NCI-H1417 treated with DMSO at 0.1 percent for 48 hours (cell line): ENCODE measurements around the gene ITPKB.

Experiments used
- DNase-seq: peaks from one replicate; lab custom pipeline; 2025; lab: John Stamatoyannopoulos, UW

The ITPKB gene

GRCh38 chr1:226685196-226685820 is 53.8 kb downstream of the ITPKB start:
- DNase-seq, result no peak

- no peak for DNase-seq
Measured at GRCh38 chr1:226684026-226684425, 55.1 kb downstream of the ITPKB start.

- no peak for DNase-seq
Measured at GRCh38 chr1:226682871-226683814, 55.9 kb downstream of the ITPKB start.

GRCh38 chr1:226681652-226682493 is 57.2 kb downstream of the ITPKB start:
- DNase-seq, result no peak

- no peak for DNase-seq
Measured at GRCh38 chr1:226680653-226681052, 58.4 kb downstream of the ITPKB start.

- no peak for DNase-seq
Measured at GRCh38 chr1:226679853-226680516, 59.1 kb downstream of the ITPKB start.

DNA sequence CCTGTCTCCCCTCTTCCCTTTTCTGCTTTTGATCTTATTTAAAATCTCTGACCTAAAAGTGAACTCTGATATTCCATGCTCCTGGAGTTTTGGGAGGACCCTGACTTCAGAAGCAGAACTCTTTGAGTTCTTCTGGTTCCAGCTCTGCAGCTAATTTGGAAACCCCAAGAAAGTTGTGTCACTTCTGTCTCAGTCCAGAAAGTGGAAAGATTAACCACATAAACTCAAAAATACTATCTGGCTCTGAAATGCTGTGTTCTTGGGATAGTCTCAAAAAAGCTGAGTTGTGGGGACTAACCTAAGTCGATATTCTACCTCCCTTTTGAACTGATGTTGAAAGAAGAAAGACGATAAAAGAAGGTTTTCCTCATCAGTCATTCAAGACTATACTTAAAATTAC is 59.8 kb downstream of the ITPKB start:
- no peak for DNase-seq

- no peak for DNase-seq
Measured at GRCh38 chr1:226678701-226679100, 60.4 kb downstream of the ITPKB start.

- no peak for DNase-seq
Measured at GRCh38 chr1:226678251-226678650, 60.8 kb downstream of the ITPKB start.

- no peak for DNase-seq
Measured at GRCh38 chr1:226677027-226678020, 61.8 kb downstream of the ITPKB start.

- DNase-seq, result no peak
Measured at GRCh38 chr1:226676381-226676780, 62.7 kb downstream of the ITPKB start.

GRCh38 chr1:226675715-226676357 is 63.2 kb downstream of the ITPKB start:
- DNase-seq, result no peak

GRCh38 chr1:226674892-226675714 is 64.0 kb downstream of the ITPKB start:
- DNase-seq, result no peak

DNA sequence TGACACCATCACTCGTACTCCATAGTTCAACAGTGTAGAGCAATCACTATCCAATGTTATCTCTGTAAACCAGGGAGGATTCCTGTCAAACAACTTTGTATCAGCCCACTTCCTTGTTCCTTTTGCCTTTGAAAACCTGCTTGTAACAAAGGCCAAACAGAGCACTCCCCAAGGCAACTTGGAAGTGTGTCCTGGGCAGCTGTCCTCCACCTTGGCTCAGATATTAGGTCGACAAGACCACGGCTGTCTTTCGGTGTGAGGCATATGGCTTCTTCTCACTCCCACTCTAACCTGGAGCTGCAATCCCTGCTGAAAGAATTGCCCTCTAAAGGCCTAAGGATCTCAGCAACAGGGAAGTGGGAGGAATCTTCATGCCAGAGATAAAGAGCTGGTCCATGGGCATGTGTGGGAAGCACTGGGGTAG is 66.7 kb downstream of the ITPKB start:
- DNase-seq, result no peak

DNA sequence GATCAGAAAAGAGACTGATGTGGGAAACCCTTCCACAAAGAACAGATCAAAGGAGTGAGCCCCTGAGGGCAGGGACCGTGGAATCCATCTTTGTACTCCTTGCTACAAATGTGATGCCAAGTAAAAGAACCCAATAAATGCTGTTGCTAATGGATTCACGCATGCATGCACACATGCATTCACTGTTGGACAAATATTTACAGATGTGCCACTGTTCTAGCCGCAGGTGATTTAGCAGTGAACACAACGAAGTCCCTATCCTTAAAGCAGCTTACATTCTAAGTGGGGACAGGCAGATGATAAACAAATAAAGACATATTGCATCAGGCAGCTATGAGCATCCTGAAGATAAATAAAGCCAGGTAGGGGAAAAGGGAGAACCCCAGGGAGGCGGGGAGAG is 67.8 kb downstream of the ITPKB start:
- DNase-seq, result no peak

DNA sequence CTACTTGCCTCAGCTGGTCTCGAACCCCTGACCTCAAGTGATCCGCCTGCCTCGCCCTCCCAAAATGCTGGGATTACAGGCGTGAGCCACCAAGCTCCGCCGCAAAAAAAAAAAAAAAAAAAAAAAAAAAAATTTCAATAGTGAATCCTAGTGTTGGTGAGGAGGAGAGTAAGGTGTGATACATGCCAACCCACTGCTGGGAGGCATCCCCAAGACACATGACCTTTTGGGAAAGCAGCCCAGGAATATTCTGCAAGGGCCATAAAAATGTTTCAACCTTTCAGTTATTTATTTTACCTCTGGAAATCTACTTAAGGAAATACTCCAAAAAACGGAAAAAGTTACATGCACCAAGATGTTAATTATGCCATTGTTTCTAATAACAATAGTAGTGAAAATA is 69.0 kb downstream of the ITPKB start:
- DNase-seq, result no peak

- DNase-seq, result no peak
Measured at GRCh38 chr1:226668173-226668560, 70.9 kb downstream of the ITPKB start.

DNA sequence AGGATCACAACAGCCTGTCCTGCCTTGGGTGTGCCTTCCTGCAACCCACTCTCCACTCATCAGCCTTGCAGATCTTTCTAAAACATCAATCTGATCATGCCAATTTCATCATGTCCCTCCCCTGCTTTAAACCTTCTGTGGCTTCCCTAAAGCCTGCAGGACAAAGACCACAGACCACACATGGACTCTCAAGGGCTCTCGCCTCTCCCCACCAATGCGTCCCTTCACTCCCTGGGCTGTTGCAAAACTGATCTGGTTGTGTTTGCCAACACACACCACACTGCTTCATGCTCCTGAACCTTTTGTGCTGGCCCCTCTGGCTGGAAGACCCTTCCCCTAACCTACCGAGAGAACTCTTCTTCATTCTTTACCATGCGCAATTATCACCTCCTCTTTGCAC is 72.4 kb downstream of the ITPKB start:
- DNase-seq, result no peak

DNA sequence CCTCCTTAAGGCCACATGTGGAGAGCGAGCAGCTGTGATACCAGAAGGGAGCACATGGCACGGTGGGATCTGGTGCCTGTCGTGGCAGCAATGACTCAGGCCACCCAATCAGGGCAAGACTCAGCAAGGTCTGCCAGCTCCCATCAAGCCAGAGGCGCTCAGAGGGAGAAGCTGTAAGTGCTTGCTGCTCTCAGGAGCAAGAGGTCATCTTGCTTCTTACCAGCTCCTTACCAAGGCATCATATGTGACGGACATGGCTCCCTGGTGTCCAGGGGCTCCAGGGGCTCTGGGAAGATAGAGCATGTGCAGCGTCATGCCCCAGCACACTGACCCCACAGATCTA is 72.9 kb downstream of the ITPKB start:
- no peak for DNase-seq
